Measurements from ENCODE around the gene AP2M1.
"Not testable (repeated sequence)": the region's sequence is repeated elsewhere in the genome, so short reads cannot be mapped to it uniquely, and the experiment has no call there.

AP2M1 gene

GRCh38 chr3:184157206-184157605 is 17.4 kb upstream of the AP2M1 start:
- no peak for DNase-seq (ENCODE audit: low read depth)

- no peak for DNase-seq (ENCODE audit: low read depth)
Measured at GRCh38 chr3:184158404-184158803, 16.3 kb upstream of the AP2M1 start.

- DNase-seq (ENCODE audit: low read depth) = no peak
Measured at GRCh38 chr3:184160456-184160855, 14.2 kb upstream of the AP2M1 start.

DNA sequence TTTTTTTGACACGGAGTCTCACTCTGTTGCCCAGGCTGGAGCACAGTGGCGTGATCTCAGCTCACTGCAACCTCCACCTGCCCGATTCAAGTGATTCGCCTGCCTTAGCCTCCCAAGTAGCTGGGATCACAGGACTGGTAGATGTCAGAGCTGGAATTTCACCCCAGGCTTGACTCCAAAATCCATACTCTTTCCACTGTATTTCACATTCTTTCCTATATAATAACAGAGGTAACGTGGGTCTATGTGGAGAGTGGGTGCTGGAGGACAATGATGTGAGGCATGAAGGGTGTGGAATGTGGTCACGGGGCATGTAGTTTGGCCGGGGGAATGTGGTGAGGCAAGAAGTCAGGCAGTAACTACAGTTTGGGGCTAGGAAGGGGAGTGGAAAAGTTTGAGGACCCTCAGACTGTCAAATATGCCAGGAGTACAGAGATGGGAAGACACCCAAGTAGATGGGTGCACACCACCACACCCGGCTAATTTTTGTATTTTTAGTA is 12.0 kb upstream of the AP2M1 start:
- DNase-seq (ENCODE audit: low read depth) = not testable (repeated sequence)

GRCh38 chr3:184164648-184165330 is 9.9 kb upstream of the AP2M1 start:
- no peak for DNase-seq (ENCODE audit: low read depth)

- no peak for DNase-seq (ENCODE audit: low read depth)
Measured at GRCh38 chr3:184165543-184165942, 9.1 kb upstream of the AP2M1 start.

DNA sequence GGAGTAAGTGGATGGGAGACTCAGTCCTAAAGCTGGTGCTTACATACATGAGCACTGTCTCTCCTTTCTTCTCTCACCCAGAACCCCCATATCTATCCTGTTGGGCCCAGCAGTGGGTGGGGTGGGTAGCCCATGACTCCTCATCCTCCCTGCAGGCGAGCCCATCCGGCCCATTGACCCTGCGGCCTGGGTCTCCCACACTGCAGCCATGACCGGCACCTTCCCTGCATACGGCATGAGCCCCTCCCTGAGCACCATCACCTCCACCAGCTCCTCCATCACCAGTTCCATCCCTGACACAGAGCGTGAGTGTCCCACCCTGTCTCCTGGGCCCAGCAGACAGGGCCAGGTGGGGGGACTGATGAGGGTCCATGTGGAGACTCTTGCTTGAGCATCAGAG is 8.0 kb upstream of the AP2M1 start:
- DNase-seq (ENCODE audit: low read depth) = no peak

- no peak for DNase-seq (ENCODE audit: low read depth)
Measured at GRCh38 chr3:184167786-184168185, 6.9 kb upstream of the AP2M1 start.

- no peak for DNase-seq (ENCODE audit: low read depth)
Measured at GRCh38 chr3:184168363-184169120, 6.1 kb upstream of the AP2M1 start.

- DNase-seq (ENCODE audit: low read depth) = no peak
Measured at GRCh38 chr3:184169896-184170875, 4.5 kb upstream of the AP2M1 start.

GRCh38 chr3:184171562-184171961 is 3.1 kb upstream of the AP2M1 start:
- peak; percentile 50 for DNase-seq (ENCODE audit: low read depth)

GRCh38 chr3:184172681-184173373 is 1.8 kb upstream of the AP2M1 start:
- peak; percentile 90 for DNase-seq (ENCODE audit: low read depth)

GRCh38 chr3:184173374-184173722 is 1.3 kb upstream of the AP2M1 start:
- DNase-seq (ENCODE audit: low read depth) = no peak

DNA sequence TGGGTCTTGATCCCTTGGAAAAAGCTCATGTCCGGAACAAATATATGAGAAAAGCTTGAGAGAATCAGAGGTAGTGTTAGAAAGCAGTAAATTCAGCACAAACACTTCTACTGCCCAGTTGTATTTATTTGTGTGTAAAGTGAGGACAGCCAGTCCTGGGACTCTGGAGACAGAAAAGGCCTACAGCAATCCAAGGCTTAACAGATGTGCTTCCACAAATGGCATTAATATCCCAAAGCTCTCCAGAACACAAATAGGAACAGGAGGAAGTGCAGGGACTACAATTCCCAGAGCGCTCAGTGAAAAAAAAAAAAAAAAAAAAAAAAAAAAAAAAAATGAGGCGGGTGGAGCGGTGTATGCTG is 390 bp upstream of the AP2M1 start:
- no peak for DNase-seq (ENCODE audit: low read depth)

DNA sequence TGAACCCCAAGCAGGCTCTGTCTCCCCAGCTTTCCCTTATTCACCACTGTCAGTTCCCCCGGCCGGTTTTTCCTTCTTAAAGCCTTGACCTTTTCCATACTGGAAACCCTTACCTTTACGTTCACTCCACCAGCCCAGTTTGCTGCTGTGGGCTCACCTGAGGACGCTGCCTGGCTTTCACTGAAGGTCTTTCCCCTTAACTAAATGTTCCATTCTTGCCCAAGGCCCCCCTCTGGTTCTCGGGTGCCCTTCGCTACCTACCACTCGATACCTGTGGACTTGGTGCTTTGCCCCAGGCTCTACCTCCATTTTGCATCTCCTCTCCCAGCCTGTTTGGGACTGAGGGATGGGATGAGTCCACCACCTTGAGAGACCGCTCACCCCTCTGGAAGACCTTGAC is 851 bp downstream of the AP2M1 start:
- DNase-seq (ENCODE audit: low read depth) = no peak

DNA sequence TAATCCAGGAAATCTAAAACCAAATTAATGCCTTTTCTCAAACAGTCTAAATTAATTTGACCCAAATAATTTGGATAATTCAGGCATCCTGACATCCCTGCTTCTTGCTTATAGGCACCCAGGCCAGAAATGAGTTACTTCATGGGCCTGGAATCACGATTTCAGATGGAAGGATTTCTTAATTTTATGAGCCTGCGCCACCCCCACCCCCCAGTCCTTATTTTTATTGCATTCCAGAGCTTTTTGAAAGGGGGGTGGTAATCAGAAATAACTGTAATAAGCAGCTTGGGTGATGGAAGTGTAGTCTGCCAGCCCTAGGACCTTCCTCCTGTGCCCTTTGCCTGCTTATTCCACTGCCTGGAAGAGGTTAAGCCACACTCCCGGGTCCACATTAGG is 1.3 kb downstream of the AP2M1 start:
- peak; percentile 21 for DNase-seq (ENCODE audit: low read depth)

GRCh38 chr3:184176377-184177330 is 2.0 kb downstream of the AP2M1 start:
- peak; percentile 91 for DNase-seq (ENCODE audit: low read depth)

DNA sequence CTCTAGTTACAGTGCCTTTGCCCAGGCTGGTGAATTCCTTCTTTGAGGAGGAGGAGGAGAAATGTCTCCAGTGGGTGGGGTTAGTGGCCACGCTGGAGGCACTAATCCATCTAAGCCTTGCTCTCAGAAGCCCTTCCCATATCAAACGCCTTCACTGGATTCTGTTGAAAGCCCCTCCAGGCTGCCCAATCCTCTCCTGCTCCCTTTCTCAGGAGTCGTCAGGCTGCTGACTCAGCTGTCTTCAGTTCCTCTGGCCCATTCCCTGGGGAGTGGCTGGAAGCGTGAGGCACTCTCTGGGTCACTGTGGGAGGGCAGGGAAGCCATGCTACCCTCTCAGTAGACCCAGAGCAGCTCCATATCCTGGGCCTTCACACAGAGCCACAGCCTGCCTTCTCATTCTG is 2.7 kb downstream of the AP2M1 start:
- peak; percentile 44 for DNase-seq (ENCODE audit: low read depth)

DNA sequence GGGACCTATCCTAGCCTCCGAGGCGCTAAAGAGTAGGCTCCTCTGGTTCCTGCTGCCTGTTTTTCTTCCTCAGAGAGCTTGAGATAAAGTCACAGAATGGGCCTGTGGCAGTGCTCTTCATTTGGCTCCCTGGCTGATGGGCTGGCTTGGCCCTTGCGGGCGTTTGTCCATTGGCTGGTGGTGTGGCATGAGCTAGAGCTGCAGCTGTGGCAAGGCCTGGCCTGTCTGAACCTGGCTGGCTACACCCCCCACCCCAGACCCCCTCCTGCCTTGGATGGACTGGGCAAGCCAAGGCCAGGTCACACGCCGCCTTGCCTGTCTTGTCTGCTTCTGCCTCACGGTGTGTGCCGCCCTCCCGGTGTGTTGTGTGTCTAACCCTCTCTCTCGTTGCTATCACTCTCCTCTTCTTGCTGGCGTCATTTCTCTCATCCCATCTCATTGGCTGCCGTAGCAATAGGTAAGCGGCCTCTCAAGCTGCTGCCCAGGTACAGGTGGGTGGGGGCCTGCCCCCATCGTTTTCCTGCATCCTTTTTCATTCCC is 3.2 kb downstream of the AP2M1 start:
- no peak for DNase-seq (ENCODE audit: low read depth)

DNA sequence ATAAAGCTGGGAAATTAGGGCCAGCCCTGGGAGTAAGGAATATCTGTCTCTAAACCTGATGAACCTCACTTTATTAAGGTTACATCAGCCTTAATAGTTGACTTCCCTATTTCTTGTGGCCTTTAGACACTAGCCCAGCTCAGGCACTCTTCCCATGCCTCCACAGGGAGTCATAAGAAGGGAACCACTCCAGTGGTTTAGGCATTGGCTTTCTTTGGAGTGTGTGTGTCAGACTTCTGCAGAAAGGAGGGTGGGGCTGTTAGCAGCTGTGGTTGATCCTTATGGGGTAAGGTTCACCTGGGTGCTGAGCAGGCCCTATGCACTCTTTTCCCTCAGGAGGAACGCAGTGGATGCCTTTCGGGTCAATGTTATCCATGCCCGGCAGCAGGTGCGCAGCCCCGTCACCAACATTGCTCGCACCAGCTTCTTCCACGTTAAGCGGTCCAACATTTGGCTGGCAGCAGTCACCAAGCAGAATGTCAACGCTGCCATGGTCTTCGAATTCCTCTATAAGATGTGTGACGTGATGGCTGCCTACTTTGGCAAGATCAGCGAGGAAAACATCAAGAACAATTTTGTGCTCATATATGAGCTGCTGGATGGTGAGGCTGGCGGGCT is 4.0 kb downstream of the AP2M1 start:
- DNase-seq (ENCODE audit: low read depth) = no peak
